ENCODE results near the gene DUSP12. TPM values are rescaled to one million over a fixed set of nuclear protein-coding genes. Genes with fewer than 3 reads are reported as not detected.

Gene DUSP12
- total RNA-seq, 1 donor: 27.8 TPM

- no peak overlapping the region for H3K4me3 ChIP-seq (ENCODE audit: low read depth, low read length)
- no peak for TF ChIP-seq CTCF (IDR thresholded peaks at IDR 0.05; ENCODE audit: insufficient read depth, low read length)
- no peak for DNase-seq (ENCODE audit: low read depth)
Measured at GRCh38 chr1:161770250-161770649, 20.7 kb downstream of the DUSP12 start.

DNA sequence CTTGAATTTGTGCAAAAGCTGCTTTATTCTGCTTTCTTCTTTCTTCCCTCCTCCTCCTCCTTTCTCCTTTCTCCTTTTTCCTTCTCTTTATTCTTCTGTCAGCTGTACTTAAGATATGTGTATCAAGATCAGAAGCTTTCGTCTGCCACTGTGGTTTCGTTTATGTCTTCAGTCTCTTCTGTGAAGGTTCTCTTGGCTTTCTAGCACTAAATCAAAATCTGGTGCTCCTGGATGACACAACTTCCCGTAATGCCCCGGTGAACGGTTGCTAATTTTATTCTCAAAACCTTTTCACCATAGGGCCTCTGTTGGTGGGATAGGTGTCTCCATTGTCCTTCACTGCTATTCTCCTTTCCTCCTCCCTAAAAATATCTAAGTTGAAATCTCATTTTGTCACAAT is 21.6 kb downstream of the DUSP12 start:
- no peak for DNase-seq (ENCODE audit: low read depth)
- H3K4me3 ChIP-seq (ENCODE audit: low read depth, low read length): no peak overlapping the region
- TF ChIP-seq CTCF (IDR thresholded peaks at IDR 0.05; ENCODE audit: insufficient read depth, low read length): no peak

- no peak for TF ChIP-seq CTCF (IDR thresholded peaks at IDR 0.05; ENCODE audit: insufficient read depth, low read length)
- no peak for DNase-seq (ENCODE audit: low read depth)
Measured at GRCh38 chr1:161771973-161772372, 22.4 kb downstream of the DUSP12 start.

DNA sequence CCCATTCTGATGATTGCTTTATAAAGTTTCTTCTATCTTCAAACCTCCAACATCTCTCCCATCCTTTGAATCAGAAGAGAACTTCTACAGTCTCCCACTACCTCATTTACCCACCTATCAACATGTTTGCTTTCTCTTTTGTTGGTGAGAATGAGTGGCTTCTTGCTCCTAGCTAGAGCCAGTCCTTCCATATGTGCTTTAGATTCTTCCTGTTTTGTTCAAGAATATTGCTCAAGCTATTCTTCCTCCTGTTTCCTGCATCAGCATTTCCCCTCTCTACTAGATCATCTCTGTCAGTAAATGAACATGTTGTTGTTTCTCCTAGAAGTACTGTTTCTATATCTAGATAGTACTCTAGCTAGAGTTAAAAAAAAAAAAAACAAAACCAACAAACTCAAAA is 22.8 kb downstream of the DUSP12 start:
- no peak for DNase-seq (ENCODE audit: low read depth)
- no peak for TF ChIP-seq CTCF (IDR thresholded peaks at IDR 0.05; ENCODE audit: insufficient read depth, low read length)

More at GRCh38 chr1:161771973-161772372, 22.4 kb downstream of the DUSP12 start:
- no peak overlapping the region for H3K4me3 ChIP-seq (ENCODE audit: low read depth, low read length)

DNA sequence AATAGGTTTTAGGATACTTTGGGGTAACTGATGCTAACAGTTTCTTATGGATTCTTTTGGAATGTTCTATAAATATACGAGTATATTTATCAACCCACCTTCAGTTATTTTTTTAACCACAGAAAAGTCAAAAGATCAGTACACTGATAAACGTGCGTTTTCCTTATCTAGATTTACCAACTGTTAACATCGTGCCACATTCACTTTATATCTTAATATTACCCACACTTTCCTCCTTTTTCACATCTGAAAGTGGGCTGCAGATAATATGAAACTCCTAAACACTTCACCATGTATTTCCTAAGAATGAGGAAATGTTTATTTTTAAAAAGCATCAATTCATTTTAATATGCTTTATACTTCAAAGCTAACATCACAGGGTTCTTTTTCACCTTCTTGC is 24.2 kb downstream of the DUSP12 start:
- no peak for DNase-seq (ENCODE audit: low read depth)
- no peak for TF ChIP-seq CTCF (IDR thresholded peaks at IDR 0.05; ENCODE audit: insufficient read depth, low read length)

More for the DNA sequence above, 22.8 kb downstream of the DUSP12 start:
- H3K4me3 ChIP-seq (ENCODE audit: low read depth, low read length): no peak overlapping the region

DNA sequence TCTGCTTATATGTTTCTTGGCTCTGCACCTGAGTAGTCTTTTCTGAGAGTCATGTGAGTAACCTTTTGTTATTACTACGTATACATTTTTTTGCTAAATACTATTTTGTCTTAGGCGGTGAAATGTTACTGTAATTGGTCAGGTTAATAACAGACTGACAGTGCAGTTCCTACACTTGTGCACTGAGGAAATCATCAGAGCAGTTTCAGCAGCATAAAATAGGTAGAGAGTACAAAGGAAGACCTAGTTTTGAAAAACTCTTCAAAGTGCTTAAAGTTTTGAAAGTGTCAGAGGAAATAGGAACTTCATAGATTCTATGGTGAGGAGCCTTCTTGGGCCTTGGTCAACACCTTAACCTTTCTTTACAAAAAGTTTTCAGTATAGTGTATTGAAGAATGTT is 27.7 kb downstream of the DUSP12 start:
- DNase-seq (ENCODE audit: low read depth): no peak
- no peak for TF ChIP-seq CTCF (IDR thresholded peaks at IDR 0.05; ENCODE audit: insufficient read depth, low read length)
- no peak overlapping the region for H3K4me3 ChIP-seq (ENCODE audit: low read depth, low read length)

More for the DNA sequence above, 24.2 kb downstream of the DUSP12 start:
- no peak overlapping the region for H3K4me3 ChIP-seq (ENCODE audit: low read depth, low read length)

DNA sequence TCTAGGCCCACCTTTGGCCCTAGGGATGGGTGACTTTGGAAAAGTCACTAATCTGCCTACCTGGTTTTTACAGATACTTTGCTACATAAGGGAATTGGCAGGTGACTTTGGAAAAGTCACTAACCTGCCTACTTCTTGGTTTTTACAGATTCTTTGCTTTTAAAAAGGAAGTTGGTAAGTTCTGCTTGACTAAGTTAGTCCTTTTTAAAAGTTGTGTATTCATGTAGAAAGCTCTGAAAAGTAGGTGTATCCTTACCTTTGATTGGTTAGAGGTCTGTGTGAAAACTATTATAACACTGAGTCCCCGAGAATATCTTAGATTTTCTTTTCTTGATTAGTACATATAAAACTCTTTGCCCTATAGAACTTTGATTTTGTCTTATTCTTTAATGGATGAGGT is 28.9 kb downstream of the DUSP12 start:
- no peak for TF ChIP-seq CTCF (IDR thresholded peaks at IDR 0.05; ENCODE audit: insufficient read depth, low read length)

More for the DNA sequence above, 28.9 kb downstream of the DUSP12 start:
- no peak overlapping the region for H3K4me3 ChIP-seq (ENCODE audit: low read depth, low read length)
- no peak for DNase-seq (ENCODE audit: low read depth)

All from fibroblast of the aortic adventitia (primary cell).